Neural crest cell (in vitro differentiated cells): Measurements from ENCODE around the gene SIK3. TPM values are rescaled to one million over a fixed set of nuclear protein-coding genes. Genes with fewer than 3 reads are reported as not detected.

Source experiments
- DNase-seq: peaks from one replicate; pipeline ENCODE4 v3.0.0; 2021; ENCODE audit warnings: low read depth, mixed read lengths, low spot score
- H3K27ac Mint-ChIP-seq: one replicate; pipeline ENCODE4 v1.8.0; 2021; ENCODE audit warnings: mild to moderate bottlenecking, mixed read lengths; ENCODE audit not compliant: unreplicated experiment
- H3K27me3 Mint-ChIP-seq: 2 replicates; pipeline ENCODE4 v1.8.0; 2021; ENCODE audit warnings: low read depth, mild to moderate bottlenecking, mixed read lengths
- H3K36me3 Mint-ChIP-seq: 2 replicates; pipeline ENCODE4 v1.8.0; 2021; ENCODE audit warnings: low read depth, mild to moderate bottlenecking, mixed read lengths
- H3K4me1 Mint-ChIP-seq: 2 replicates; pipeline ENCODE4 v1.8.0; 2021; ENCODE audit warnings: mixed read lengths
- H3K4me3 Mint-ChIP-seq: one replicate; pipeline ENCODE4 v1.8.0; 2021; ENCODE audit warnings: mild to moderate bottlenecking, mixed read lengths
- H3K9me3 Mint-ChIP-seq: 2 replicates; pipeline ENCODE4 v1.8.0; 2021; ENCODE audit warnings: mixed read lengths
- total RNA-seq: library from RNA; stranded (reverse); gene quantifications from 2 replicates; pipeline ENCODE4 v1.2.1, GENCODE V29; 2021
- TF ChIP-seq, protein P1 (sequence below): fragments of 200-600 bp; sonication (generic); conservative IDR thresholded peaks from 2 replicates; pipeline ENCODE4 v1.5.0; 2021; ENCODE audit warnings: antibody characterized with exemption, mild to moderate bottlenecking

SIK3 gene
- total RNA-seq, 1 donor from 2014 or later, result 39.7 TPM

DNA sequence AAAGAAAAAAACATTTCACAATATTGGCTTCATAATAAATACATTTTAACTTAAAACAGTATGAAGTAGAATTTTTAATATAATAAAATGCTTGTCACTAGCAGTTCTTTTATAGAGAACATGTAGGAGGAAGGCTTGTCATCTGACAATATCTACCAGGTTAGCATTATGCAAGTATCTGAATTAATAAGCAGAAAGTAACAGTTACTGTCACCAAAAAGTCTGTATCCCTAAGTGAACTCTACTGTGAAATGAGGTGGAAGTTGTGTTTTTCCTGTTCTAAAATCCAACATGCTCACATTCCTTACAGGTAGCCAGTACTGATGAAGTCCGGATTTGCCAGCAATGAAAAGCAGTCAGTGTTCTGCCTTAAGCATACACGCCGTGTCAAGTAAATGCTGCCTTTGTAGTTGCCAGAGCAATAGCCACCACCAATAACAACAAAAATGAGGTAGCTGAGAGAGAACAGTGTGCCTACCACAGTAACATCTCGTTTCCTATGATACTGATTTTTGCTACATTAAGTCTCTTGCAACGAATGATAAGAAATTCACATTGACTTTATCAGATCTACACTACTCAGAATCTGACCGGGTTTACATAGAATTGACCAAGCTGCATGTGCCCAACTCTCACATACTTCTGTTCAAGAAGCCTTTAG, 95.5 kb downstream of the SIK3 start:
- Mint-ChIP-seq H3K27me3 (peaks cover 2% of the 10 kb centered on the region), H3K27ac (no peak overlapping the region), H3K4me3 (no peak overlapping the region), H3K9me3 (no peaks in the 10 kb centered on the region), H3K4me1 (peaks cover 18% of the 10 kb centered on the region), H3K36me3 (no peaks in the 10 kb centered on the region)
- TF ChIP-seq, protein P1, sequence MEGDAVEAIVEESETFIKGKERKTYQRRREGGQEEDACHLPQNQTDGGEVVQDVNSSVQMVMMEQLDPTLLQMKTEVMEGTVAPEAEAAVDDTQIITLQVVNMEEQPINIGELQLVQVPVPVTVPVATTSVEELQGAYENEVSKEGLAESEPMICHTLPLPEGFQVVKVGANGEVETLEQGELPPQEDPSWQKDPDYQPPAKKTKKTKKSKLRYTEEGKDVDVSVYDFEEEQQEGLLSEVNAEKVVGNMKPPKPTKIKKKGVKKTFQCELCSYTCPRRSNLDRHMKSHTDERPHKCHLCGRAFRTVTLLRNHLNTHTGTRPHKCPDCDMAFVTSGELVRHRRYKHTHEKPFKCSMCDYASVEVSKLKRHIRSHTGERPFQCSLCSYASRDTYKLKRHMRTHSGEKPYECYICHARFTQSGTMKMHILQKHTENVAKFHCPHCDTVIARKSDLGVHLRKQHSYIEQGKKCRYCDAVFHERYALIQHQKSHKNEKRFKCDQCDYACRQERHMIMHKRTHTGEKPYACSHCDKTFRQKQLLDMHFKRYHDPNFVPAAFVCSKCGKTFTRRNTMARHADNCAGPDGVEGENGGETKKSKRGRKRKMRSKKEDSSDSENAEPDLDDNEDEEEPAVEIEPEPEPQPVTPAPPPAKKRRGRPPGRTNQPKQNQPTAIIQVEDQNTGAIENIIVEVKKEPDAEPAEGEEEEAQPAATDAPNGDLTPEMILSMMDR, result no peak
- no peak for DNase-seq

DNA sequence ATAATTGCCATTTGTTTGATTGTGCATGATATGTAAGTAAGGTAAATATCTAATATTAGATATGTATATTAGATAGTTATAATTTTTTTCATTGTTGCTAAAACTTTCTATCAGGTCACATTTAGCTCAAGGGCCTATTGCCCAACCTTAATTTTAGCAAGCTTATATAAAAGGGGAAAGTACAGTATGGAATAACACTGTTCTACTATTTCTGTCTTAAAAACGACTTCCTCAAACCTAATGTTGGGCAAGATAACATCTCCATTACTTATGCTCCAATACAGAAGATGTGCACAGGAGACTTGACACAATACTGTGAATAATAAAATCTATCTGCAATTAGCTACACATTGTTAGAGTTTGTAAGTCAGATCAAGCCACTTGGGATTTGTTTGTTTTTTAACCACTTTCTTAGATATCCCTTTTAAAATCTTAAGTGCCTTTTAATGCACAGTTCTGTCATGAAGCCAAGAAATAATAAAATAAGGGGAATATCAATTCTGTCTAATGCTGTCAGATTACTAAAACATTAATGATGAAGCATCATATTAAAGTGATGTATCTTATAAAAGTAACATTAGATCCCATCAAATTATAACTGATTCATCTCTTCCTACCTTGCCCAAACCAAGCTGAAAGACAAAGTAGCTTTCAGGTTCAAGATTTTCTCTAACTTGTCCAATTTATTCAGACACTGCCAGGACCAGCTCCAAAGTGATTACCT, 98.1 kb downstream of the SIK3 start:
- H3K9me3 Mint-ChIP-seq, result no peaks in the 10 kb centered on the region
- H3K27me3 Mint-ChIP-seq, result peaks cover 2% of the 10 kb centered on the region
- no peak for DNase-seq
- no peak overlapping the region for H3K27ac Mint-ChIP-seq
- H3K36me3 Mint-ChIP-seq, result no peaks in the 10 kb centered on the region
- TF ChIP-seq, protein P1, result no peak
- H3K4me1 Mint-ChIP-seq, result peaks cover 22% of the 10 kb centered on the region
- H3K4me3 Mint-ChIP-seq, result no peak overlapping the region

DNA sequence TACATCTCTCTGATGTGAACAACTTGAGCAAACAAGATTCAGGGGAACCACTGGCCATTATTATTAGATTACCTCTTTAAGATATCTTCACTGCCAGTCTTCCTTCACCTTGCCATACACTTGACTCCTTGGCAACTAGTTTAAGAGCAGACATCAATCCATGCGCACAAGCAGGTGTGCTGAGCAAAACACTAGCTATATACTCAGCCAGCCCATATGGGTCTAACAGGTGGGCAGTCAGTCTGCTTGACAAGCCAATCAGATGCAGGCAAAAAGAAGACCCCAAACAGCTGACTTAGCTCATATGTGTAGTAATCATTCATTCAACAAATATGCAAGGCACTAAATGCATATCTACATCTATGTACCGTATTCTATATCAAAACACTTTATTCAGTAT, 101.2 kb downstream of the SIK3 start:
- Mint-ChIP-seq H3K4me1 (peaks cover 28% of the 10 kb centered on the region), H3K36me3 (no peaks in the 10 kb centered on the region), H3K27ac (no peak overlapping the region), H3K27me3 (peaks cover 6% of the 10 kb centered on the region), H3K9me3 (no peaks in the 10 kb centered on the region), H3K4me3 (no peak overlapping the region)
- DNase-seq, result no peak
- TF ChIP-seq, protein P1, result no peak

DNA sequence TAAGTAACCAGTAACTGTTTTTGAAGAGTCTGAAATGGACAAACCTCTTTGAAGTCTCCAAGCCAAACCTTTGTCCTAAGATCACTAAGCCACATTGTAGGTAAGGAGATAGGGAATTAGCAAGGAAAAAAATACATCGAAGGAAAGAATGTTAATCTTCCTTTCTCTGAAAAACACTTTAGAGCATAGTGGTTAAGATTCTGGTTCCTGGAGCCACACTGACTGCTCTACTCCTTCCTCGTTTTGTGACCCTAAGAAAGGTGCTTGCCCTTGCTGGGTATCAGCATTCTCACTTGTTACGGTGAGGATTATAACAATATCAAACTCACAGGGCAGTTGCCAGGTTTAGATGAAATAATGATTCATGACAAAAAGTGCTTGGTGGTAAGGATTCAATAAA, 104.0 kb downstream of the SIK3 start:
- Mint-ChIP-seq H3K4me3 (peak overlapping the region; percentile 17), H3K4me1 (peaks cover 44% of the 10 kb centered on the region), H3K9me3 (no peaks in the 10 kb centered on the region), H3K27me3 (peaks cover 6% of the 10 kb centered on the region), H3K36me3 (no peaks in the 10 kb centered on the region), H3K27ac (no peak overlapping the region)
- no peak for DNase-seq
- TF ChIP-seq, protein P1, result no peak

DNA sequence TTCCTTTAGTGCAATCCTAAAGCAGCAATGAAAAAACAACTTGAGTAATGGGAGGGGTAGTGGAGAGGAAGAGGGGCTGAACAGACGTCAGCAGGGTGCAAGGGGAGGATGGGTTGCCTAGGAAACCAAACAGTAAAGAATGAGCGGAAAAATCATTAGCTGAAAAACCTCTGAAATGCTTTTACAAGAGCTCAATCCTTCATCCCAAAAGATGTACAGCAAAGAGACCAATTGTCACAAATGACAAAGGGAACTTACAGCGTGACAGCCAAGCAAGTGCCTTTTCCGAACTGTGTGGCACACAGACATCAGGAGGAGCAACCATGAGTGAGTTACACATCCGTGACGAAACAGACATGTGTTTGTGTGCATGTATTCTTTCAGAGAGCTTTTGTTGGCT, 104.6 kb downstream of the SIK3 start:
- no peaks in the 10 kb centered on the region for H3K36me3 Mint-ChIP-seq
- H3K27ac Mint-ChIP-seq, result peak overlapping the region; percentile 97
- H3K9me3 Mint-ChIP-seq, result no peaks in the 10 kb centered on the region
- peak; percentile 5 for DNase-seq
- H3K4me1 Mint-ChIP-seq, result peaks cover 49% of the 10 kb centered on the region
- peaks cover 6% of the 10 kb centered on the region for H3K27me3 Mint-ChIP-seq
- TF ChIP-seq, protein P1, result no peak
- peak overlapping the region; percentile 64 for H3K4me3 Mint-ChIP-seq
